HepG2 (cell line): ENCODE data around the gene PDE4D. TPM values are rescaled to one million over a fixed set of nuclear protein-coding genes. Genes with fewer than 3 reads are reported as not detected.

ENCODE experiments used
- ATAC-seq: fragments of 200-7000 bp; cut with Tn5 transposase; 3 replicates; pipeline ENCODE4 v1.9.1; 2020; ENCODE audit warnings: mild to moderate bottlenecking, moderate library complexity
- BruUV-seq: library from RNA; stranded (reverse); fragments of 400-500 nt; replicated peaks from 2 replicates; lab custom pipeline; 2021; lab: Mats Ljungman, UMichigan
- CTCF ChIA-PET: fragments of 300-600 bp; formaldehyde crosslinking; extraction: SDS; loops from one replicate; lab custom pipeline; 2021; ENCODE audit warnings: low total read pairs, inconsistent platforms, low intra/inter-chr PET ratio; lab: Yijun Ruan, JAX
- POLR2A ChIA-PET: fragments of 350-600 bp; sonication (Branson Sonifier 250); formaldehyde crosslinking; loops from one replicate; lab custom pipeline; 2020; ENCODE audit warnings: antibody characterized with exemption, inconsistent platforms; lab: Yijun Ruan, JAX
- DNase-seq: peaks from one replicate; pipeline ENCODE4 v3.0.0-alpha.2; 2015; ENCODE audit warnings: low spot score
- FAIRE-seq: peaks from 3 replicates; lab custom pipeline; 2011; peaks lifted over from hg19 to GRCh38; lab: Jason Lieb, UNC
- H2AFZ ChIP-seq: one replicate; pipeline ENCODE4 v1.6.1; 2011; ENCODE audit warnings: low read length, inconsistent platforms
- H3K27ac ChIP-seq: fragments of 300-600 bp; 3 replicates; pipeline ENCODE4 v1.8.0; 2011; ENCODE audit warnings: mixed run types, mild to moderate bottlenecking, mixed read lengths, low read length, inconsistent platforms; ENCODE audit not compliant: insufficient read depth; ENCODE audit errors: extremely low read length
- H3K27me3 ChIP-seq, 2 experiments: fragments of 200-600 bp in 1 of 2; 2 replicates in 1 of 2; 3 replicates in 1 of 2; pipeline versions ENCODE4 v1.6.0 to v1.8.0; 2011; ENCODE audit warnings: low read length in 2 of 2, mild to moderate bottlenecking in 2 of 2, moderate library complexity in 2 of 2, inconsistent platforms in 1 of 2; ENCODE audit not compliant: insufficient read depth in 2 of 2, control insufficient read depth in 1 of 2
- H3K36me3 ChIP-seq, 2 experiments: fragments of 200-600 bp in 1 of 2; replicated peaks in 1 of 2; 2 replicates in 1 of 2; 3 replicates in 1 of 2; pipeline versions ENCODE4 v1.5.1 to v1.8.0; 2011; ENCODE audit warnings: low read length in 2 of 2, inconsistent platforms in 1 of 2; ENCODE audit not compliant: insufficient read depth in 2 of 2, control insufficient read depth in 1 of 2
- H3K4me1 ChIP-seq: 2 replicates; pipeline ENCODE4 v1.5.1; 2012; ENCODE audit warnings: low read length, inconsistent platforms; ENCODE audit not compliant: insufficient read depth
- H3K4me2 ChIP-seq: 2 replicates; pipeline ENCODE4 v1.6.0; 2011; ENCODE audit warnings: low read depth, low read length, inconsistent platforms
- H3K4me3 ChIP-seq, 3 experiments: fragments of 200-600 bp in 1 of 3; sonication (generic), shearing (Covaris generic) in 1 of 3; replicated peaks in 1 of 3; 2 replicates each; pipeline ENCODE4 v1.5.1; 2011 to 2016; ENCODE audit warnings: low read length in 3 of 3, inconsistent platforms in 2 of 3, low read depth in 2 of 3, mild to moderate bottlenecking in 2 of 3, control low read depth in 1 of 3, mixed read lengths in 1 of 3; ENCODE audit not compliant: insufficient read depth in 1 of 3
- H3K79me2 ChIP-seq: one replicate; pipeline ENCODE4 v1.6.1; 2011; ENCODE audit warnings: low read length, inconsistent platforms; ENCODE audit not compliant: insufficient read depth
- H3K9ac ChIP-seq: 2 replicates; pipeline ENCODE4 v1.6.0; 2011; ENCODE audit warnings: mild to moderate bottlenecking, low read depth, low read length, inconsistent platforms; ENCODE audit not compliant: insufficient read depth
- H3K9me3 ChIP-seq: 2 replicates; pipeline ENCODE4 v1.5.1; 2012; ENCODE audit warnings: mild to moderate bottlenecking, low read length
- H4K20me1 ChIP-seq: 2 replicates; pipeline ENCODE4 v1.6.0; 2011; ENCODE audit warnings: inconsistent platforms, mild to moderate bottlenecking, low read length, moderate library complexity; ENCODE audit not compliant: insufficient read depth
- ZNF615 ChIP-seq: sonication (generic); formaldehyde crosslinking; IDR thresholded peaks from 2 replicates; pipeline ENCODE4 v1.5.0; 2020; ENCODE audit warnings: mild to moderate bottlenecking, missing genetic modification reagents, borderline replicate concordance
- WGBS: methylation state at CpG from one replicate; pipeline ENCODE4 v1.1.6; 2017; ENCODE audit warnings: low lambda C conversion rate; 5-methylcytosine and 5-hydroxymethylcytosine counted together
- in situ Hi-C: cut with HindIII; loops from 2 replicates; pipeline ENCODE4 v1.10.0; 2017; ENCODE audit warnings: low pct_unique_long_range_greater_than_20kb; ENCODE audit not compliant: extremely low pct_ligation_motif_present
- intact Hi-C: fragments of 100-400 bp; cut with micrococcal nuclease; formaldehyde crosslinking; loops from one replicate; pipeline ENCODE4 v1.10.0; 2022; ENCODE audit not compliant: unreplicated experiment
- polyA plus RNA-seq, 8 experiments: library from polyadenylated mRNA; depleted of rRNA in 3 of 8; stranded (reverse) in 7 of 8; unstranded in 1 of 8; fragments of >200 nt; fragmentation: Illumina TruSeq in 4 of 8; extraction: Trizol in 4 of 8; gene quantifications; 2 replicates each; pipeline versions ENCODE4 v1.2.1 to v1.2.3, GENCODE V29; 2011 to 2016; ENCODE audit warnings: low read depth in 4 of 8, missing spikeins in 1 of 8, mixed read lengths in 1 of 8; ENCODE audit not compliant: insufficient read depth in 1 of 8
- total RNA-seq, 5 experiments: library from RNA; depleted of rRNA; stranded (reverse); fragments of >200 nt; fragmentation: Illumina TruSeq; extraction: Trizol; gene quantifications; 2 replicates each; pipeline ENCODE4 v1.2.3, GENCODE V29; 2016; ENCODE audit warnings: low read depth in 1 of 5
- TF ChIP-seq, protein P1 (sequence below): IDR thresholded peaks from 2 replicates; pipeline ENCODE4 v1.6.1; 2016; ENCODE audit warnings: low read depth
- TF ChIP-seq, protein P2 (sequence below): IDR thresholded peaks from 2 replicates; pipeline ENCODE4 v1.4.0; 2020; ENCODE audit warnings: mild to moderate bottlenecking, missing genetic modification reagents

PDE4D gene
- total and polyA plus RNA-seq, 2 of the 13 experiments (the other 11 are each of a cell fraction or from before 2014, with no cell fraction given) = 7.0 to 12.2 TPM

DNA sequence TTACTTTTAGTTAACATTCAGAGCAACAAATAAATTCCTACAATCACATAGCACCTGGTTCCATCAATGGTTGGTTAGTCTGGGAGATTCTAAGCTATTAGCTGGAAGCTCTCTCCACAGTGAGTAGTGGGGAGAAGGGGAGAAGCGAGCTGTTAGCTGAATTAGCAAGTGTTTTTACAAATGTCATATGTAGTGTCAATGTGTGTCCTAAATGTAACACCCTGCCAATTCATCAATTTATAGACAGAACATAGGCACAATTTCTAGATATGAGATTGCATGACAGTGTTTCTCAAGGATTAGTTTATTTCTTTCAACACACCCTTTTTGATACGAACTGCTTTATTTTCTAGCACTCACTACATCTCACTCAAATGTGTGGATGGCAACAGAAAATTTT is 349.0 kb downstream of the PDE4D start:
- Histone ChIP-seq H3K27ac (no peak overlapping the region), H3K9ac (no peak overlapping the region), H3K4me3 (no peak overlapping the region), H4K20me1 (no peaks in the 10 kb centered on the region), H2AFZ (no peak overlapping the region), H3K4me1 (peaks cover 10% of the 10 kb centered on the region; the same call in 1 of the 2 replicates), H3K9me3 (no peaks in the 10 kb centered on the region), H3K27me3 (no peaks in the 10 kb centered on the region), H3K36me3 (no peaks in the 10 kb centered on the region), H3K79me2 (no peaks in the 10 kb centered on the region), H3K4me2 (no peak overlapping the region)
- 76% methylated on average over 2 of the region's 2 CpGs for WGBS
- intact Hi-C loops = no loop called here
- in situ Hi-C loops = no loop called here
- TF ChIP-seq ZNF615 (CRISPR knock-in tag) = no peak
- TF ChIP-seq, protein P1, sequence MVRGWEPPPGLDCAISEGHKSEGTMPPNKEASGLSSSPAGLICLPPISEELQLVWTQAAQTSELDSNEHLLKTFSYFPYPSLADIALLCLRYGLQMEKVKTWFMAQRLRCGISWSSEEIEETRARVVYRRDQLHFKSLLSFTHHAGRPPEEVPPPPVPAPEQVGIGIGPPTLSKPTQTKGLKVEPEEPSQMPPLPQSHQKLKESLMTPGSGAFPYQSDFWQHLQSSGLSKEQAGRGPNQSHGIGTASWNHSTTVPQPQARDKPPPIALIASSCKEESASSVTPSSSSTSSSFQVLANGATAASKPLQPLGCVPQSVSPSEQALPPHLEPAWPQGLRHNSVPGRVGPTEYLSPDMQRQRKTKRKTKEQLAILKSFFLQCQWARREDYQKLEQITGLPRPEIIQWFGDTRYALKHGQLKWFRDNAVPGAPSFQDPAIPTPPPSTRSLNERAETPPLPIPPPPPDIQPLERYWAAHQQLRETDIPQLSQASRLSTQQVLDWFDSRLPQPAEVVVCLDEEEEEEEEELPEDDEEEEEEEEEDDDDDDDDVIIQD (CRISPR knock-in tag) = no peak
- TF ChIP-seq, protein P2, sequence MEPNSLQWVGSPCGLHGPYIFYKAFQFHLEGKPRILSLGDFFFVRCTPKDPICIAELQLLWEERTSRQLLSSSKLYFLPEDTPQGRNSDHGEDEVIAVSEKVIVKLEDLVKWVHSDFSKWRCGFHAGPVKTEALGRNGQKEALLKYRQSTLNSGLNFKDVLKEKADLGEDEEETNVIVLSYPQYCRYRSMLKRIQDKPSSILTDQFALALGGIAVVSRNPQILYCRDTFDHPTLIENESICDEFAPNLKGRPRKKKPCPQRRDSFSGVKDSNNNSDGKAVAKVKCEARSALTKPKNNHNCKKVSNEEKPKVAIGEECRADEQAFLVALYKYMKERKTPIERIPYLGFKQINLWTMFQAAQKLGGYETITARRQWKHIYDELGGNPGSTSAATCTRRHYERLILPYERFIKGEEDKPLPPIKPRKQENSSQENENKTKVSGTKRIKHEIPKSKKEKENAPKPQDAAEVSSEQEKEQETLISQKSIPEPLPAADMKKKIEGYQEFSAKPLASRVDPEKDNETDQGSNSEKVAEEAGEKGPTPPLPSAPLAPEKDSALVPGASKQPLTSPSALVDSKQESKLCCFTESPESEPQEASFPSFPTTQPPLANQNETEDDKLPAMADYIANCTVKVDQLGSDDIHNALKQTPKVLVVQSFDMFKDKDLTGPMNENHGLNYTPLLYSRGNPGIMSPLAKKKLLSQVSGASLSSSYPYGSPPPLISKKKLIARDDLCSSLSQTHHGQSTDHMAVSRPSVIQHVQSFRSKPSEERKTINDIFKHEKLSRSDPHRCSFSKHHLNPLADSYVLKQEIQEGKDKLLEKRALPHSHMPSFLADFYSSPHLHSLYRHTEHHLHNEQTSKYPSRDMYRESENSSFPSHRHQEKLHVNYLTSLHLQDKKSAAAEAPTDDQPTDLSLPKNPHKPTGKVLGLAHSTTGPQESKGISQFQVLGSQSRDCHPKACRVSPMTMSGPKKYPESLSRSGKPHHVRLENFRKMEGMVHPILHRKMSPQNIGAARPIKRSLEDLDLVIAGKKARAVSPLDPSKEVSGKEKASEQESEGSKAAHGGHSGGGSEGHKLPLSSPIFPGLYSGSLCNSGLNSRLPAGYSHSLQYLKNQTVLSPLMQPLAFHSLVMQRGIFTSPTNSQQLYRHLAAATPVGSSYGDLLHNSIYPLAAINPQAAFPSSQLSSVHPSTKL (CRISPR knock-in tag) = no peak
- BruUV-seq = no TSS peak
- ATAC-seq (no peak), FAIRE-seq (no peak), DNase-seq (no peak)
- ChIA-PET POLR2A (no interaction called here), CTCF (no interaction called here)
